H9 (cell line): ENCODE results near the gene PKP3. TPM values are rescaled to one million over a fixed set of nuclear protein-coding genes. Genes with fewer than 3 reads are reported as not detected.

Experiments
- DNase-seq: peaks from one replicate; pipeline ENCODE4 v3.0.0-alpha.2; 2017
- H2AFZ ChIP-seq: one replicate; pipeline ENCODE4 v1.6.1; 2013; ENCODE audit warnings: mild to moderate bottlenecking, low read length, control low read depth, moderate library complexity
- H2AK5ac ChIP-seq: 2 replicates; pipeline ENCODE4 v1.6.1; 2013; ENCODE audit warnings: low read length, control low read depth, mixed read lengths; ENCODE audit not compliant: insufficient read length
- H2BK120ac ChIP-seq: one replicate; pipeline ENCODE4 v1.6.1; 2013; ENCODE audit warnings: low read depth, mild to moderate bottlenecking, low read length, control low read depth, inconsistent platforms; ENCODE audit not compliant: poor library complexity, severe bottlenecking
- H2BK12ac ChIP-seq: 2 replicates; pipeline ENCODE4 v1.6.1; 2013; ENCODE audit warnings: low read length, control low read depth, mixed read lengths, low read depth; ENCODE audit not compliant: insufficient read length
- H2BK15ac ChIP-seq: 2 replicates; pipeline ENCODE4 v1.6.1; 2013; ENCODE audit warnings: low read depth, low read length, control low read depth
- H2BK20ac ChIP-seq: one replicate; pipeline ENCODE4 v1.6.1; 2013; ENCODE audit warnings: low read depth, mild to moderate bottlenecking, low read length, control low read depth, inconsistent platforms; ENCODE audit not compliant: poor library complexity, severe bottlenecking
- H2BK5ac ChIP-seq: 2 replicates; pipeline ENCODE4 v1.6.1; 2013; ENCODE audit warnings: low read length, control low read depth, mixed read lengths; ENCODE audit not compliant: insufficient read length
- H3K14ac ChIP-seq: 2 replicates; pipeline ENCODE4 v1.6.1; 2013; ENCODE audit warnings: low read length, control low read depth; ENCODE audit not compliant: insufficient read depth
- H3K18ac ChIP-seq: 2 replicates; pipeline ENCODE4 v1.6.1; 2013; ENCODE audit warnings: low read depth, mild to moderate bottlenecking, mixed read lengths, low read length, control low read depth; ENCODE audit not compliant: insufficient read length
- H3K23ac ChIP-seq: 2 replicates; pipeline ENCODE4 v1.6.1; 2013; ENCODE audit warnings: low read length, control low read depth, mixed read lengths, low read depth; ENCODE audit not compliant: insufficient read length
- H3K23me2 ChIP-seq: 2 replicates; pipeline ENCODE4 v1.6.1; 2013; ENCODE audit warnings: low read depth, mild to moderate bottlenecking, mixed read lengths, low read length, control low read depth; ENCODE audit not compliant: insufficient read length, poor library complexity, severe bottlenecking
- H3K27ac ChIP-seq: 2 replicates; pipeline ENCODE4 v1.5.1; 2013; ENCODE audit warnings: low read length, control low read depth, mixed read lengths, low read depth; ENCODE audit not compliant: insufficient read length
- H3K27me3 ChIP-seq: 2 replicates; pipeline ENCODE4 v1.6.1; 2013; ENCODE audit warnings: low read length, control low read depth, inconsistent platforms; ENCODE audit not compliant: insufficient read depth
- H3K4ac ChIP-seq: 2 replicates; pipeline ENCODE4 v1.6.1; 2013; ENCODE audit warnings: low read depth, mild to moderate bottlenecking, control low read depth, inconsistent platforms, low read length, moderate library complexity
- H3K4me1 ChIP-seq: 2 replicates; pipeline ENCODE4 v1.6.1; 2013; ENCODE audit warnings: low read length, control low read depth, inconsistent platforms; ENCODE audit not compliant: insufficient read depth
- H3K4me2 ChIP-seq: 2 replicates; pipeline ENCODE4 v1.6.1; 2013; ENCODE audit warnings: low read length, control low read depth, mixed read lengths; ENCODE audit not compliant: insufficient read length, insufficient read depth
- H3K56ac ChIP-seq: 2 replicates; pipeline ENCODE4 v1.6.1; 2013; ENCODE audit warnings: low read depth, mild to moderate bottlenecking, mixed read lengths, low read length, control low read depth; ENCODE audit not compliant: insufficient read length
- H3K79me1 ChIP-seq: 2 replicates; pipeline ENCODE4 v1.6.1; 2013; ENCODE audit warnings: low read depth, mild to moderate bottlenecking, moderate library complexity, low read length, control low read depth, inconsistent platforms; ENCODE audit not compliant: insufficient read depth, poor library complexity, severe bottlenecking
- H3K79me2 ChIP-seq: 2 replicates; pipeline ENCODE4 v1.6.1; 2013; ENCODE audit warnings: low read length, control low read depth, inconsistent platforms; ENCODE audit not compliant: insufficient read depth
- H3K9ac ChIP-seq: 2 replicates; pipeline ENCODE4 v1.6.1; 2013; ENCODE audit warnings: low read length, control low read depth, mixed read lengths; ENCODE audit not compliant: insufficient read length; ENCODE audit errors: extremely low read depth
- H3K9me3 ChIP-seq: one replicate; pipeline ENCODE4 v1.6.1; 2013; ENCODE audit warnings: low read depth, low read length, inconsistent platforms; ENCODE audit not compliant: control insufficient read depth
- H3T11ph ChIP-seq: one replicate; pipeline ENCODE4 v1.6.1; 2013; ENCODE audit warnings: mild to moderate bottlenecking, low read length, control low read depth, inconsistent platforms
- H4K20me1 ChIP-seq: one replicate; pipeline ENCODE4 v1.6.1; 2013; ENCODE audit not compliant: control insufficient read depth, insufficient read length, insufficient read depth
- H4K5ac ChIP-seq: 2 replicates; pipeline ENCODE4 v1.6.1; 2013; ENCODE audit warnings: low read depth, mild to moderate bottlenecking, mixed read lengths, low read length, control low read depth; ENCODE audit not compliant: insufficient read length
- H4K8ac ChIP-seq: replicated peaks from 2 replicates; pipeline ENCODE4 v1.6.1; 2013; ENCODE audit warnings: low read length, control low read depth, mixed read lengths, low read depth; ENCODE audit not compliant: insufficient read length
- H4K91ac ChIP-seq: 2 replicates; pipeline ENCODE4 v1.6.1; 2013; ENCODE audit warnings: low read depth, mild to moderate bottlenecking, moderate library complexity, mixed read lengths, low read length, control low read depth; ENCODE audit not compliant: insufficient read length
- H3K27ac Mint-ChIP-seq, 3 experiments: 2 replicates in 2 of 3; 3 replicates in 1 of 3; pipeline ENCODE4 v1.8.0; 2020 to 2021; ENCODE audit warnings: mixed read lengths in 3 of 3, mild to moderate bottlenecking in 1 of 3, moderate library complexity in 1 of 3
- H3K27me3 Mint-ChIP-seq: 2 replicates; pipeline ENCODE4 v1.8.0; 2021; ENCODE audit warnings: low read depth, mild to moderate bottlenecking, moderate library complexity, mixed read lengths
- H3K36me3 Mint-ChIP-seq, 3 experiments: 2 replicates in 2 of 3; 3 replicates in 1 of 3; pipeline ENCODE4 v1.8.0; 2020 to 2021; ENCODE audit warnings: low read depth in 3 of 3, mixed read lengths in 3 of 3; ENCODE audit not compliant: insufficient read depth in 1 of 3
- H3K4me1 Mint-ChIP-seq, 2 experiments: 2 replicates each; pipeline ENCODE4 v1.8.0; 2020; ENCODE audit warnings: mixed read lengths in 2 of 2
- H3K4me3 Mint-ChIP-seq, 2 experiments: 2 replicates in 1 of 2; 3 replicates in 1 of 2; pipeline ENCODE4 v1.8.0; 2020 to 2021; ENCODE audit warnings: mild to moderate bottlenecking in 2 of 2, mixed read lengths in 2 of 2, moderate library complexity in 1 of 2
- H3K9me3 Mint-ChIP-seq, 2 experiments: 2 replicates in 1 of 2; 3 replicates in 1 of 2; pipeline ENCODE4 v1.8.0; 2020; ENCODE audit warnings: mild to moderate bottlenecking in 2 of 2, mixed read lengths in 2 of 2, moderate library complexity in 1 of 2
- CTCF ChIP-seq: fragments of 200-600 bp; sonication (generic); conservative IDR thresholded peaks from 3 replicates; pipeline ENCODE4 v1.8.0; 2021; ENCODE audit warnings: antibody characterized with exemption, mild to moderate bottlenecking
- WGBS: extraction: QIAGEN DNeasy Blood & Tissue Kit; methylation state at CpG from one replicate; pipeline ENCODE4 v1.1.7; 2013; ENCODE audit warnings: missing lambda C conversion rate, low lambda C conversion rate, mixed read lengths; ENCODE audit not compliant: insufficient read length; ENCODE audit errors: extremely low coverage; 5-methylcytosine and 5-hydroxymethylcytosine counted together
- total RNA-seq: library from RNA; stranded (reverse); gene quantifications from 2 replicates; pipeline ENCODE4 v1.2.1, GENCODE V29; 2021

Gene PKP3
- total RNA-seq, 1 experiment from 2014 or later = 41.7 TPM

DNA sequence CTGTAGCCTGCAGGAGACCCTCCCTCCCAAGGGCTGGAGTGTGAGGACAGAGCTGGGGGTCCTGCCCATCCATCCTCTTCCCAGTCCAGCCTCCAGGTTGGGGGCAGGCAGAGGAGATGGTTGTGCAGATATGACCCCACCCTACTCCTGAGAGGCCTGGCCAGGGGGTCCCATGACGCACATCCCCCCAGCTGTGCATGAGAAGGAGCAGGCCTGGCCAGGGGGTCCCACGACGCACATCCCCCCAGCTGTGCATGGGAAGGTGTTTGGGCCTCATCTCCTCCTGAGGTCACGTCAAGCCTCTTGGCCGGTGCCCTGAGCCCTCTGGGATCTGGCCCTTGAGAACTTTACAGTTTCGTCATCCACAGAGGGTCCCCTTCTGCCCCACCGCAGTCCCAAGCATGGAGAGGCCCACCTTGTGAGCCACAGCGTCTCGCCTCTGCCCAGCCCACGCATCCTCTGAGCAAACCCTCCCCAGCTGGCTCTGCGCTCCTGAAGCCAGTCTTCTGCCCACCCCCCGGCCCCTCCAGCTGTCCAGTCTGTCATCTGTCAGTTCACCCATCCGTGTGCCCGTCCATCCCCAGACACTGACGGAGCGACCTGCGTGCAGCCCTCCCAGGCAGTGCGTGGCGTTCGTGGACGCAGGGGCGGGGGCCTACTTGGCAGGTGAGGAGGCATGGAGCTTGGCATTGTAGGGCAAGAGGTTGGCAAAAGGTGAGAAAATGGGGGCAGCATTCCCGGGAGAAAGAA lies 45.5 kb downstream of the PKP3 start:
- no peak overlapping the region for H2BK5ac ChIP-seq
- no peaks in the 10 kb centered on the region for H3K79me2 ChIP-seq
- no peak for TF ChIP-seq CTCF
- H4K20me1 ChIP-seq = no peaks in the 10 kb centered on the region
- H3K14ac ChIP-seq = no peak overlapping the region; the same call in 1 of the 2 replicates
- H3K9me3 Mint-ChIP-seq = peaks cover 9 to 12% of the 10 kb centered on the region in 2 experiments
- peaks cover 3 to 12% (median 3%) of the 10 kb centered on the region in 3 experiments for H3K36me3 Mint-ChIP-seq
- no peak overlapping the region for H3K27ac ChIP-seq
- no peak overlapping the region for H4K5ac ChIP-seq
- H3K79me1 ChIP-seq = no peaks in the 10 kb centered on the region
- no peak overlapping the region for H4K8ac ChIP-seq
- no peak overlapping the region for H2BK12ac ChIP-seq
- H2BK20ac ChIP-seq = no peak overlapping the region
- H2AFZ ChIP-seq = no peak overlapping the region
- no peak overlapping the region for H3K18ac ChIP-seq
- H3K4me2 ChIP-seq = no peak overlapping the region
- no peak overlapping the region for H3K23ac ChIP-seq
- H3T11ph ChIP-seq = no peak overlapping the region
- H3K4me1 Mint-ChIP-seq = peaks cover 5 to 11% of the 10 kb centered on the region in 2 experiments
- no peak overlapping the region for H2AK5ac ChIP-seq
- peaks cover 7% of the 10 kb centered on the region for H3K9me3 ChIP-seq
- H3K9ac ChIP-seq = no peak overlapping the region
- WGBS = no CpG with 5 or more reads among the region's 23 CpGs
- no peak overlapping the region for H3K56ac ChIP-seq
- H4K91ac ChIP-seq = no peak overlapping the region
- no peaks in the 10 kb centered on the region for H3K4me1 ChIP-seq
- no peak overlapping the region for H3K4ac ChIP-seq
- H3K27ac Mint-ChIP-seq = peak overlapping the region in 2 of 3 experiments; percentile 73 to 84; a peak in 3 of 7 replicates
- H3K27me3 Mint-ChIP-seq = peaks cover 9% of the 10 kb centered on the region
- no peaks in the 10 kb centered on the region for H3K27me3 ChIP-seq
- H3K23me2 ChIP-seq = peaks cover 7% of the 10 kb centered on the region
- H3K4me3 Mint-ChIP-seq = no peak overlapping the region; a peak in 1 of 5 replicates
- no peak overlapping the region for H2BK120ac ChIP-seq
- no peak overlapping the region for H2BK15ac ChIP-seq
- DNase-seq = no peak
